Neuronal stem cell (in vitro differentiated cells): ENCODE data around the gene OTUD6A.

Experiments
- DNase-seq: peaks from one replicate; pipeline ENCODE4 v3.0.0-alpha.2; 2013; ENCODE audit warnings: low spot score
- H2AFZ ChIP-seq: one replicate; pipeline ENCODE4 v1.6.1; 2013; ENCODE audit warnings: mild to moderate bottlenecking, low read length, inconsistent platforms
- H2AK5ac ChIP-seq: 2 replicates; pipeline ENCODE4 v1.6.1; 2013; ENCODE audit warnings: low read depth, mild to moderate bottlenecking, inconsistent platforms, low read length, moderate library complexity, mixed read lengths
- H2BK120ac ChIP-seq: 2 replicates; pipeline ENCODE4 v1.6.1; 2013; ENCODE audit warnings: low read depth, mild to moderate bottlenecking, inconsistent platforms, low read length, moderate library complexity, mixed read lengths
- H2BK12ac ChIP-seq: one replicate; pipeline ENCODE4 v1.6.1; 2013; ENCODE audit warnings: low read length, inconsistent platforms
- H2BK15ac ChIP-seq: 2 replicates; pipeline ENCODE4 v1.6.1; 2013; ENCODE audit warnings: mild to moderate bottlenecking, low read length, inconsistent platforms, mixed read lengths
- H2BK5ac ChIP-seq: one replicate; pipeline ENCODE4 v1.6.1; 2013; ENCODE audit warnings: inconsistent platforms, mild to moderate bottlenecking, low read length, moderate library complexity
- H3K14ac ChIP-seq: one replicate; pipeline ENCODE4 v1.6.1; 2013; ENCODE audit warnings: low read length, inconsistent platforms
- H3K18ac ChIP-seq: 2 replicates; pipeline ENCODE4 v1.6.1; 2013; ENCODE audit warnings: low read length, inconsistent platforms
- H3K23ac ChIP-seq: 2 replicates; pipeline ENCODE4 v1.6.1; 2013; ENCODE audit warnings: low read depth, mild to moderate bottlenecking, mixed read lengths, low read length, inconsistent platforms; ENCODE audit not compliant: poor library complexity
- H3K27ac ChIP-seq: replicated peaks from 3 replicates; pipeline ENCODE4 v1.5.1; 2013; ENCODE audit warnings: low read length, inconsistent platforms
- H3K27me3 ChIP-seq, 3 experiments: 2 replicates each; pipeline ENCODE4 v1.6.1; 2013; ENCODE audit warnings: low read length in 3 of 3, mild to moderate bottlenecking in 2 of 3, inconsistent platforms in 1 of 3, low read depth in 1 of 3, mixed read lengths in 1 of 3, moderate library complexity in 1 of 3; ENCODE audit not compliant: control insufficient read depth in 3 of 3, insufficient read depth in 3 of 3
- H3K36me3 ChIP-seq, 2 donors: replicated peaks in 1 of 2; 2 replicates each; pipeline ENCODE4 v1.6.1; 2013; ENCODE audit warnings: low read length in 2 of 2; ENCODE audit not compliant: control insufficient read depth in 2 of 2, insufficient read depth in 2 of 2
- H3K4ac ChIP-seq: 2 replicates; pipeline ENCODE4 v1.6.1; 2013; ENCODE audit warnings: inconsistent platforms, mild to moderate bottlenecking, low read length, moderate library complexity
- H3K4me1 ChIP-seq, 2 donors: 1 replicate in 1 of 2; 2 replicates in 1 of 2; pipeline ENCODE4 v1.6.1; 2013; ENCODE audit warnings: low read length in 2 of 2, low read depth in 1 of 2; ENCODE audit not compliant: control insufficient read depth in 2 of 2, insufficient read depth in 1 of 2
- H3K4me2 ChIP-seq: one replicate; pipeline ENCODE4 v1.6.1; 2013; ENCODE audit warnings: mild to moderate bottlenecking, low read length, inconsistent platforms; ENCODE audit not compliant: insufficient read depth, poor library complexity, severe bottlenecking
- H3K4me3 ChIP-seq, 2 donors: 2 replicates each; pipeline ENCODE4 v1.5.1; 2013; ENCODE audit warnings: low read length in 2 of 2, mild to moderate bottlenecking in 2 of 2, inconsistent platforms in 1 of 2, moderate library complexity in 1 of 2
- H3K79me1 ChIP-seq: one replicate; pipeline ENCODE4 v1.6.1; 2013; ENCODE audit warnings: low read depth, mild to moderate bottlenecking, inconsistent platforms, low read length, moderate library complexity
- H3K9ac ChIP-seq: one replicate; pipeline ENCODE4 v1.6.1; 2013; ENCODE audit warnings: mild to moderate bottlenecking, low read depth, low read length, inconsistent platforms; ENCODE audit not compliant: poor library complexity
- H3K9me3 ChIP-seq, 2 donors: replicated peaks in 1 of 2; 2 replicates each; pipeline versions ENCODE3 to v1.6.1; 2013; ENCODE audit warnings: low read length in 2 of 2, mild to moderate bottlenecking in 2 of 2, inconsistent platforms in 1 of 2, low read depth in 1 of 2, mixed read lengths in 1 of 2, moderate library complexity in 1 of 2; ENCODE audit not compliant: control insufficient read depth in 2 of 2, insufficient read depth in 1 of 2
- H4K8ac ChIP-seq: one replicate; pipeline ENCODE4 v1.6.1; 2013; ENCODE audit warnings: low read depth, mild to moderate bottlenecking, inconsistent platforms, low read length, moderate library complexity
- H4K91ac ChIP-seq: one replicate; pipeline ENCODE4 v1.6.1; 2013; ENCODE audit warnings: low read length, low read depth, mild to moderate bottlenecking, inconsistent platforms; ENCODE audit not compliant: poor library complexity
- WGBS, 2 donors: extraction: QIAGEN DNeasy Blood & Tissue Kit; methylation state at CpG; one replicate each; pipeline ENCODE4 v1.1.7; 2013; ENCODE audit warnings: missing lambda C conversion rate in 2 of 2, mixed read lengths in 1 of 2; ENCODE audit not compliant: insufficient read length in 2 of 2, insufficient replicate concordance in 1 of 2; ENCODE audit errors: extremely low coverage in 2 of 2; 5-methylcytosine and 5-hydroxymethylcytosine counted together

OTUD6A gene

DNA sequence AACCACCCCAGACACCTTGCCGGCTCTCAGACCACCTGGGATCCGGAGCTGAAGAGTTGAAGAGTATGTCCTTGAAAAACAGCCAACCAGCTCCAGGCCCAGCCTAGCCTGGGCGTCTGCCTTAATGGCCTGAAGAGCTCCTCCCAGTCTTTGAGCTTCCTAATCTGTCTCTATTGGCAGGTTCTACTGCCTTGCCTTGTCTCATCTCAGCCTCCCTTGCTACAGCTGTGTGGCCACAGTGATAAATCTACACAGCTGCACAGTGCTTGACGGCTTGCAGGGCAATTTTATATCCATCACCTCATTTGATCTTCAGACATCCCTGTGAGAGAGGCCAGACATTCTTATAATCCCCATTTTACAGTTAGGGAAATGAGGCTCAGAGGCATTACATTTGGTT is 32.4 kb upstream of the OTUD6A start:
- Histone ChIP-seq H2BK120ac (no peak overlapping the region), H4K91ac (no peak overlapping the region), H2BK5ac (no peak overlapping the region), H3K79me1 (no peaks in the 10 kb centered on the region), H3K4me2 (no peak overlapping the region), H3K4ac (no peak overlapping the region), H3K27ac (no peak overlapping the region), H2AK5ac (no peak overlapping the region), H3K4me3 (no peak overlapping the region), H3K18ac (no peak overlapping the region), H3K9ac (no peak overlapping the region), H4K8ac (no peak overlapping the region), H3K4me1 (peaks cover 0 to 1% of the 10 kb centered on the region in 2 donors), H2AFZ (no peak overlapping the region), H2BK12ac (no peak overlapping the region), H3K27me3 (peaks cover 0 to 7% (median 0%) of the 10 kb centered on the region in 3 experiments), H3K23ac (no peak overlapping the region), H3K9me3 (no peaks in the 10 kb centered on the region), H2BK15ac (no peak overlapping the region), H3K36me3 (no peaks in the 10 kb centered on the region), H3K14ac (no peak overlapping the region)
- DNase-seq = no peak
- no CpG with 5 or more reads among the region's 4 CpGs for WGBS, 2 donors

DNA sequence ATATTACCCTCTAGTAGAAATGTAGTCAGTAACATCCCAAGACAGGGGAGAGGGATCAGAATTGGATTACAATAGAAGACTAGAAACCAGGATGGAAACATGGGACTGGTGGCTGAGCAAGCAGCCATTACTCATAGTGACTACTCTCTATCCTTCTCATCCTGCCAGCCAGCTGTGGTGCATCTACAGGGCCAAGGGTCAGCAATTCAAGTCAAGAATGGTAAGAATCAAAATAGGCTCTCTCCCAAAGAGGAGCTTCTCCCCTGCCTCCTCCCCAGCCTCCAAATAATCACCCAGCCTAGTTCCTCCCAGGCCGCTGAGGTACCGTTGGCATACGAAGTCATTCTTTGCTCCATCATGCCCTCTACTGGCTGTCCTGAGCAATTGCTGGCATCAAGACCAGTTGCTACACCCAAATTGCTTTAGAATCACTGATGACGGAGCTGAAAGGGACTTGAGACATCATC is 31.9 kb upstream of the OTUD6A start:
- H3K14ac ChIP-seq = no peak overlapping the region
- no peak overlapping the region for H2BK15ac ChIP-seq
- WGBS, 2 donors = no CpG with 5 or more reads among the region's 4 CpGs
- no peak overlapping the region for H2AK5ac ChIP-seq
- H3K27ac ChIP-seq = no peak overlapping the region
- H2AFZ ChIP-seq = no peak overlapping the region
- H3K4me1 ChIP-seq = peaks cover 0 to 1% of the 10 kb centered on the region in 2 donors
- no peaks in the 10 kb centered on the region for H3K36me3 ChIP-seq
- peak; percentile 44 for DNase-seq
- no peak overlapping the region for H4K91ac ChIP-seq
- H2BK12ac ChIP-seq = no peak overlapping the region
- H3K27me3 ChIP-seq = peaks cover 0 to 7% (median 0%) of the 10 kb centered on the region in 3 experiments
- H4K8ac ChIP-seq = no peak overlapping the region
- no peak overlapping the region for H3K4me3 ChIP-seq
- H2BK5ac ChIP-seq = no peak overlapping the region
- H3K79me1 ChIP-seq = no peaks in the 10 kb centered on the region
- no peak overlapping the region for H3K9ac ChIP-seq
- H3K23ac ChIP-seq = no peak overlapping the region
- no peak overlapping the region for H2BK120ac ChIP-seq
- no peak overlapping the region for H3K4ac ChIP-seq
- no peak overlapping the region for H3K4me2 ChIP-seq
- no peaks in the 10 kb centered on the region for H3K9me3 ChIP-seq
- no peak overlapping the region for H3K18ac ChIP-seq

DNA sequence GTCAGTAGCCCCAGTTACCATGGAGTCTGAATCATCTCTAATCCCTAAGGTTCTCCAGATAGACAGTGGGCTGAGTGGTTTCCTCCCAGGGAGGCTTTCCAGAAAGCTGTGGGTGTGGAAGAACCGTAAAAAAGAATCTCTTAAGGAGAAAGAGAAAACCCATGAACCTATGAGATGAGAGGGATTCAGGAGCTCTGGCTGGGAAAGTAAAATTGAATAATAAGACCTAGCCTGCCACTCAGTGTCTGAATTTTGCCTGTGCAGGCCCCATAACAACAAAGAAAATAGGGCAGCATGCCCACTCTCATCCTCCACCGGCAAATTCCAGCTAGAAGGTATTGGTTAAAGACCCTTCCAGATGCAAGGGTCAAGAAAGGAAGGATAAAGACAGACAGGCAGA is 29.5 kb upstream of the OTUD6A start:
- H3K36me3 ChIP-seq = no peaks in the 10 kb centered on the region

DNA sequence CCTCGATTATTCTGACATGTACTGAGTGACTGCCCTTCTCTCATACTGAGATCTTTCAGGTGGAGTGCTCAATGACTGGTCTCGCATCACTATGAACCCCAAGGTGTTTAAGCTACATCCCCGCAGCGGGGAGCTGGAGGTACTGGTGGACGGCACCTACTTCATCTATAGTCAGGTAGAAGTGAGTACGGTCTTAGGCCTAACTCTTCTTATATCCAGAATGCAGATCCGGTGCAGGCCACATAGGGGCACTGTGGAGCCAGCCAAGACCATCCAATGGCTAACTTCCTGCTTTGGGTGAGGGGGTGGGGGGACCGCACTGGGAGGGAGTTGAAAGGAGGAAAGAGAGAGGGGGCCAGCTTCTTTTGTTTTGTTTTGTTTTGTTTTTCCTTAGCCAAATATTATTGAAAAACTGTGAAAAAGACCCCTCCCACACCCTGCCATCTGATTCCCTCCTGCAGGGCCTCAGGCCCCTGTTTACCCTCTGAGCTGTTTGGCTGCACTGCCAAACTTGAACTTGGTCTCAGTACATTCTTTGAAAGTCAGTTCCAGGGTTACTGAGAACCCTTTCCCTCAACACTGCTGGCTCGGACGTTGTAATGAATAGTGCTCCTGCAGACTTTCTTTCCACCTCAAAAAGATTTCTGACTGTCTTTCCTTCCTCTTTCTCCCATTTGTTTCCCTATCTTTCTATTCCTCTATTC is 28.8 kb upstream of the OTUD6A start:
- no peak for DNase-seq
- Histone ChIP-seq H2BK12ac (no peak overlapping the region), H3K9me3 (no peaks in the 10 kb centered on the region), H3K23ac (no peak overlapping the region), H2BK120ac (no peak overlapping the region), H3K79me1 (no peaks in the 10 kb centered on the region), H3K9ac (no peak overlapping the region), H3K27me3 (peaks cover 0 to 3% (median 0%) of the 10 kb centered on the region in 3 experiments), H3K4me3 (no peak overlapping the region), H3K14ac (no peak overlapping the region), H3K4me2 (no peak overlapping the region), H2AK5ac (no peak overlapping the region), H2BK5ac (no peak overlapping the region), H4K8ac (no peak overlapping the region), H3K4me1 (peaks cover 0 to 1% of the 10 kb centered on the region in 2 donors), H2BK15ac (no peak overlapping the region), H4K91ac (no peak overlapping the region), H3K36me3 (no peaks in the 10 kb centered on the region), H2AFZ (no peak overlapping the region), H3K4ac (no peak overlapping the region), H3K18ac (no peak overlapping the region), H3K27ac (no peak overlapping the region)
- WGBS, 2 donors = no CpG with 5 or more reads among the region's 10 CpGs

More for the DNA sequence above, 29.5 kb upstream of the OTUD6A start:
- Histone ChIP-seq H2BK120ac (no peak overlapping the region), H3K9ac (no peak overlapping the region), H4K8ac (no peak overlapping the region), H3K9me3 (no peaks in the 10 kb centered on the region), H3K18ac (no peak overlapping the region), H3K23ac (no peak overlapping the region), H3K4me2 (no peak overlapping the region), H4K91ac (no peak overlapping the region), H2AFZ (no peak overlapping the region), H3K27ac (no peak overlapping the region), H3K14ac (no peak overlapping the region), H3K27me3 (peaks cover 0 to 3% (median 0%) of the 10 kb centered on the region in 3 experiments), H3K4me1 (peaks cover 0 to 1% of the 10 kb centered on the region in 2 donors), H3K4me3 (no peak overlapping the region), H2BK15ac (no peak overlapping the region), H2BK12ac (no peak overlapping the region), H2BK5ac (no peak overlapping the region), H2AK5ac (no peak overlapping the region), H3K4ac (no peak overlapping the region), H3K79me1 (no peaks in the 10 kb centered on the region)
- no peak for DNase-seq
- no CpG with 5 or more reads among the region's 2 CpGs for WGBS, 2 donors
